HEK293 (cell line): ENCODE measurements around the gene MAP3K14.

ENCODE experiments used
- ZNF140 ChIP-seq: fragments of 450-650 bp; formaldehyde crosslinking; IDR thresholded peaks from 2 replicates; pipeline ENCODE4 v1.5.1; 2016; ENCODE audit warnings: missing biosample characterization, missing genetic modification characterization
- TF ChIP-seq, protein P1 (sequence below): fragments of 450-650 bp; formaldehyde crosslinking; IDR thresholded peaks from 2 replicates; pipeline ENCODE4 v1.5.1; 2016; ENCODE audit warnings: missing biosample characterization, missing genetic modification characterization
- TF ChIP-seq, protein P2 (sequence below): fragments of 450-650 bp; formaldehyde crosslinking; IDR thresholded peaks from 2 replicates; pipeline ENCODE4 v1.5.1; 2016; ENCODE audit warnings: missing biosample characterization, missing genetic modification characterization

DNA sequence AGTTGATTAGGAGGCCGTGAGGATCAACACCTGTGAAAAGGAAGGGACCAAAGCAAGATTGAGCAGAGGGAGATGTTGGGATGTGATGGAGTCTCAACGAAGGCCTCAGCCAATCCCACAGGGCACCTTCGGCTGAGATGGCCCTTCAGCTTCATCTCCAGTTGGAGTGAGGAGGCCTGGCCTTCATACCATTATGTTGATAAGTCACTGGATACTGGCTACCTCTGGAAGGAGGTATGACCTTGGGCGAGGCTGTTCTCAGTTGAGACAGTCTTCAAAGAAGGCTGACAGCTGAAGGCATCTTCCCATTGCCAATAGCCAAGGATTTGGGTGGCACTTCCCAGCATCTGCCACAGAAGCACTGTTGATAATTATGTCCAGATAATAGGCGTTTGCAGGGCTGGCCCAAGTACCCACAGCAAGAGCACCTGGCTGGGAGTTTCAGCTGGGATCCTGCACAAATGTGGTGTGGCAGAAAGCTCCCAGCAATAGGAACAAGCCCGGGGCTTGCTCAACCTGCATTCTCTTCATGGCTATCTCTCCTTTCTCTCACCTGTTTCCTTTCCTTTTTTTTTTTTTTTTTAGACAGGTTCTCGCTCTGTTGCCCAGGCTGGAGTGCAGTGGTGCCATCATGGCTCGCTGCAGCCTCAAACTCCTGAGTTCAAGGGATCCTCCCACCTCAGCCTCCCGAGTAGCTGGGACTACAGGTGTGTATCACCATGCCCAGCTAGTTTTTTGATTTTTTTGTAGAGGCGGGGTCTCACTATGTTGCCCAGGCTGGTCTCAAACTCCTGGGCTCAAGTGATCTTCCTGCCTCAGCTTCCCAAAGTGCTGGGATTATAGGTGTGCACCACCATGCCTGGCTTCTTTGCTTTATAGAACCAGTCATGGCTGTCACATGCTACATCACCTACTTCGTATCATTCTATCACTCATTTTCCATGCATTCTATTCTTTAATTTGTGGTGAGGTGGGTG is 18.2 kb upstream of the MAP3K14 start:
- TF ChIP-seq, protein P1, sequence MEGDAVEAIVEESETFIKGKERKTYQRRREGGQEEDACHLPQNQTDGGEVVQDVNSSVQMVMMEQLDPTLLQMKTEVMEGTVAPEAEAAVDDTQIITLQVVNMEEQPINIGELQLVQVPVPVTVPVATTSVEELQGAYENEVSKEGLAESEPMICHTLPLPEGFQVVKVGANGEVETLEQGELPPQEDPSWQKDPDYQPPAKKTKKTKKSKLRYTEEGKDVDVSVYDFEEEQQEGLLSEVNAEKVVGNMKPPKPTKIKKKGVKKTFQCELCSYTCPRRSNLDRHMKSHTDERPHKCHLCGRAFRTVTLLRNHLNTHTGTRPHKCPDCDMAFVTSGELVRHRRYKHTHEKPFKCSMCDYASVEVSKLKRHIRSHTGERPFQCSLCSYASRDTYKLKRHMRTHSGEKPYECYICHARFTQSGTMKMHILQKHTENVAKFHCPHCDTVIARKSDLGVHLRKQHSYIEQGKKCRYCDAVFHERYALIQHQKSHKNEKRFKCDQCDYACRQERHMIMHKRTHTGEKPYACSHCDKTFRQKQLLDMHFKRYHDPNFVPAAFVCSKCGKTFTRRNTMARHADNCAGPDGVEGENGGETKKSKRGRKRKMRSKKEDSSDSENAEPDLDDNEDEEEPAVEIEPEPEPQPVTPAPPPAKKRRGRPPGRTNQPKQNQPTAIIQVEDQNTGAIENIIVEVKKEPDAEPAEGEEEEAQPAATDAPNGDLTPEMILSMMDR (tag by site-specific recombination) = no peak
- TF ChIP-seq, protein P2, sequence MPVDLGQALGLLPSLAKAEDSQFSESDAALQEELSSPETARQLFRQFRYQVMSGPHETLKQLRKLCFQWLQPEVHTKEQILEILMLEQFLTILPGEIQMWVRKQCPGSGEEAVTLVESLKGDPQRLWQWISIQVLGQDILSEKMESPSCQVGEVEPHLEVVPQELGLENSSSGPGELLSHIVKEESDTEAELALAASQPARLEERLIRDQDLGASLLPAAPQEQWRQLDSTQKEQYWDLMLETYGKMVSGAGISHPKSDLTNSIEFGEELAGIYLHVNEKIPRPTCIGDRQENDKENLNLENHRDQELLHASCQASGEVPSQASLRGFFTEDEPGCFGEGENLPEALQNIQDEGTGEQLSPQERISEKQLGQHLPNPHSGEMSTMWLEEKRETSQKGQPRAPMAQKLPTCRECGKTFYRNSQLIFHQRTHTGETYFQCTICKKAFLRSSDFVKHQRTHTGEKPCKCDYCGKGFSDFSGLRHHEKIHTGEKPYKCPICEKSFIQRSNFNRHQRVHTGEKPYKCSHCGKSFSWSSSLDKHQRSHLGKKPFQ (tag by site-specific recombination) = no peak
- TF ChIP-seq ZNF140 = no peak
